Upper lobe of left lung (tissue), 6 donors: ENCODE results near the gene C14orf119. TPM values are rescaled to one million over a fixed set of nuclear protein-coding genes. Genes with fewer than 3 reads are reported as not detected.

ENCODE experiments used
- ATAC-seq, 2 donors: fragments of 200-7000 bp; cut with Tn5 transposase; one replicate each; pipeline ENCODE4 v1.9.1; 2022; ENCODE audit warnings: mild to moderate bottlenecking in 2 of 2, moderate library complexity in 2 of 2; ENCODE audit not compliant: low FRiP score in 2 of 2
- DNase-seq, 2 donors: peaks; one replicate each; pipeline ENCODE4 v3.0.0-alpha.2; 2019 to 2020
- H3K27ac ChIP-seq, 4 donors: fragments of 200-600 bp; sonication (generic); one replicate each; pipeline ENCODE4 v1.5.1; 2016 to 2019
- H3K27me3 ChIP-seq, 4 donors: fragments of 200-600 bp; sonication (generic); one replicate each; pipeline ENCODE4 v1.5.1; 2017 to 2019
- H3K36me3 ChIP-seq, 4 donors: fragments of 200-600 bp; sonication (generic); one replicate each; pipeline ENCODE4 v1.5.1; 2016 to 2019
- H3K4me1 ChIP-seq, 4 donors: fragments of 200-600 bp; sonication (generic); one replicate each; pipeline ENCODE4 v1.5.1; 2018 to 2019
- H3K4me3 ChIP-seq, 4 donors: fragments of 200-600 bp; sonication (generic); one replicate each; pipeline ENCODE4 v1.5.1; 2017 to 2019; ENCODE audit warnings: mild to moderate bottlenecking in 2 of 4, moderate library complexity in 1 of 4
- H3K9me3 ChIP-seq, 4 donors: fragments of 200-600 bp; sonication (generic); one replicate each; pipeline ENCODE4 v1.5.1; 2018 to 2019
- EP300 ChIP-seq, 4 donors: sonication (generic); formaldehyde crosslinking; IDR thresholded peaks; one replicate each; pipeline ENCODE4 v1.5.1; 2017; ENCODE audit warnings: antibody characterized with exemption in 4 of 4, control low read depth in 2 of 4
- POLR2A ChIP-seq, 4 donors: fragments of 450-650 bp; IDR thresholded peaks; one replicate each; pipeline ENCODE4 v1.5.1; 2016 to 2017; ENCODE audit warnings: antibody characterized with exemption in 4 of 4, mild to moderate bottlenecking in 2 of 4
- POLR2AphosphoS5 ChIP-seq, 2 donors: sonication (generic); formaldehyde crosslinking; IDR thresholded peaks; one replicate each; pipeline ENCODE4 v1.5.1; 2017; ENCODE audit warnings: antibody characterized with exemption in 2 of 2
- WGBS, 2 donors: methylation state at CpG; one replicate each; pipeline ENCODE4 v1.1.5; 2017 to 2018; 5-methylcytosine and 5-hydroxymethylcytosine counted together
- total RNA-seq, 6 donors: library from RNA; depleted of rRNA in 4 of 6; stranded (reverse); fragments of >200 nt in 4 of 6; gene quantifications; one replicate each; pipeline versions ENCODE4 v1.1.0 to v1.2.1, GENCODE V29; 2016 to 2021
- TF ChIP-seq, protein P1 (sequence below), 6 experiments: fragments of 450-650 bp in 4 of 6; fragments of 200-600 bp in 2 of 6; sonication (generic) in 2 of 6; IDR thresholded peaks; one replicate each; pipeline ENCODE4 v1.5.1; 2016 to 2019; ENCODE audit warnings: antibody characterized with exemption in 6 of 6
- donor health status: DM: no; HTN: no; CAD: no; lungs with moderate emphysema.
- donor health status: DM: no; HTN: yes; CAD: no; lungs with severe emphysema.

Gene C14orf119
- total RNA-seq, 6 donors from 2014 or later = 4.9 to 52.5 (median 35.7) TPM

DNA sequence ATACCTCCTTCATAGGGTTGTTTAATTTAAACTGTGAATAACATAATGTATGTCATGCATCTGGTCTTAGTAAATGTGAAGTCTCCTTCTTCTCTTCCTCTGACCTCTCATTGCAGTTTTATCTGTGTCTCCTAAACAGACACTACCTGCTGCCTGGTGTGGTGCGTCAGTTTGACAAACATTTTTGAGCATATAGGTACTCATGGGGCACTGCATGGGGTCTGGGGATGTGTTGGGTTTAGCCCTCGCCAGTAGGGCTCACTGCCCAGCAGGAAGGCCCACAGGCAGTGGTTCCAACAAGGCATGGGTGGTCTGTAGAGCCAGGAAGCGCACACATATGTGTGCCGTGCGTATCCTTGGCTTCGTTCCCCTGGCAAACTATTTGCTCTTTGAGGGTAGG lies 26.8 kb downstream of the C14orf119 start:
- Histone ChIP-seq H3K4me3 (no peak overlapping the region), H3K36me3 (peaks cover 0 to 8% (median 2%) of the 10 kb centered on the region in 4 donors), H3K4me1 (peaks cover 5 to 36% (median 13%) of the 10 kb centered on the region in 4 donors), H3K27me3 (no peaks in the 10 kb centered on the region), H3K9me3 (no peaks in the 10 kb centered on the region), H3K27ac (no peak overlapping the region)
- WGBS, 2 donors = 95 to 100% methylated on average over 1 to 6 of the region's 6 CpGs
- TF ChIP-seq, protein P1, sequence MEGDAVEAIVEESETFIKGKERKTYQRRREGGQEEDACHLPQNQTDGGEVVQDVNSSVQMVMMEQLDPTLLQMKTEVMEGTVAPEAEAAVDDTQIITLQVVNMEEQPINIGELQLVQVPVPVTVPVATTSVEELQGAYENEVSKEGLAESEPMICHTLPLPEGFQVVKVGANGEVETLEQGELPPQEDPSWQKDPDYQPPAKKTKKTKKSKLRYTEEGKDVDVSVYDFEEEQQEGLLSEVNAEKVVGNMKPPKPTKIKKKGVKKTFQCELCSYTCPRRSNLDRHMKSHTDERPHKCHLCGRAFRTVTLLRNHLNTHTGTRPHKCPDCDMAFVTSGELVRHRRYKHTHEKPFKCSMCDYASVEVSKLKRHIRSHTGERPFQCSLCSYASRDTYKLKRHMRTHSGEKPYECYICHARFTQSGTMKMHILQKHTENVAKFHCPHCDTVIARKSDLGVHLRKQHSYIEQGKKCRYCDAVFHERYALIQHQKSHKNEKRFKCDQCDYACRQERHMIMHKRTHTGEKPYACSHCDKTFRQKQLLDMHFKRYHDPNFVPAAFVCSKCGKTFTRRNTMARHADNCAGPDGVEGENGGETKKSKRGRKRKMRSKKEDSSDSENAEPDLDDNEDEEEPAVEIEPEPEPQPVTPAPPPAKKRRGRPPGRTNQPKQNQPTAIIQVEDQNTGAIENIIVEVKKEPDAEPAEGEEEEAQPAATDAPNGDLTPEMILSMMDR (IDR thresholded peaks at IDR 0.05) = no peak
- TF ChIP-seq POLR2A (IDR thresholded peaks at IDR 0.05) (no peak), POLR2AphosphoS5 (IDR thresholded peaks at IDR 0.05) (no peak), EP300 (IDR thresholded peaks at IDR 0.05) (no peak)
- DNase-seq = no peak
- no peak for ATAC-seq

DNA sequence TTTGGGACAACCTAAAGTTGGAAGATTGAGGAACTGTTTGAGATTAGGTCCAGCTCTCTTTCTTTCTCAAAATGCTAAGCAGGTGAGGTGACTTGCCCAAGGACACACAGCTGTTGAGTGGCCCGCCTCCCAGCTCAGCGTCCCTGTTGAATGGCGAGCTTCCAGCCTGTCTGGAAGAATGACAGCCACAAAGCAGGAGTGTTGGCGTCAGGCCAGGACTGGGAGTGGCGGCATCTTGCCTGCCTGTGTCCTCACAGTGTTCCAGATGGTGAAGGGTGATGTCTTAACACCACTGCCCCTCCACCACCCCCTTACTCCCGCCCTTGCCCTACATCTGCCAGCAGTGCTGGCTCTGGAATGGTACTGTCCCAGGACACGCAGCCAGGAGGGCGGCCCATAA lies 28.1 kb downstream of the C14orf119 start:
- Histone ChIP-seq H3K4me1 (peaks cover 5 to 35% (median 13%) of the 10 kb centered on the region in 4 donors), H3K9me3 (no peaks in the 10 kb centered on the region), H3K27me3 (no peaks in the 10 kb centered on the region), H3K36me3 (peaks cover 0 to 16% (median 4%) of the 10 kb centered on the region in 4 donors), H3K4me3 (no peak overlapping the region), H3K27ac (no peak overlapping the region)
- TF ChIP-seq EP300 (IDR thresholded peaks at IDR 0.05) = no peak
- no peak for TF ChIP-seq POLR2A (IDR thresholded peaks at IDR 0.05)
- no peak for TF ChIP-seq POLR2AphosphoS5 (IDR thresholded peaks at IDR 0.05)
- TF ChIP-seq, protein P1 (IDR thresholded peaks at IDR 0.05) = no peak
- ATAC-seq (no peak), DNase-seq (peak in 1 of 2 donors; percentile 78)
- 52 to 54% methylated on average over 6 to 8 of the region's 8 CpGs for WGBS, 2 donors

DNA sequence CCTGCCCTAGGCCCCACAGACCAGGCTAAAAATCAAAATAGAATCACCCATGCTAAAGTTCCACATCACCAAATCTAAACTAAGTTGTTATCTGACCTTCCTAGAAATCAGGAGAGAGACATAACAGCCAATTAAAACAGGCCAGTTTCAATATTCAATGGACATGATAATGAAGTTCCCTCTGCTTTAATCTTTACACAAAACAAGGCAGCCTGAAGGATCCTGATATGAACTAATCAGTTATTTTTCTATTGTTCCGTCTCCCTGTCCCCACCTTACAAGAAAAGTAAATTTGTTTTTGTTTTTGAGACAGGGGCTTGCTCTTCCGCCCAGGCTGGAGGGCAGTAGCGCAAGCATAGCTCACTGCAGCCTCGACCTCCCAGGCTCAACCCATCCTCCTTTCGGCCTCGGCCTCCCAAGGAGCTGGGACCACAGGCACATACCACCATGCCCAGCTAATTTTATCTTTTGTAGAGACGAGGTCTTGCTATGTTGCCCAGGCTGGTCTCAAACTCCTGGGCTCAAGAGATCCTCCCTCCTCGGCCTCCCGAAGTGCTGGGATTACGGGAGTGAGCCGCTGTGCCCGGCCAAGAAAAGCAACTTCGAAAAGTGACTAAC lies 29.1 kb downstream of the C14orf119 start:
- H3K4me3 ChIP-seq = no peak overlapping the region
- H3K4me1 ChIP-seq = peaks cover 5 to 25% (median 13%) of the 10 kb centered on the region in 4 donors
- peaks cover 0 to 25% (median 6%) of the 10 kb centered on the region in 4 donors for H3K36me3 ChIP-seq
- ATAC-seq = no peak
- no peaks in the 10 kb centered on the region for H3K9me3 ChIP-seq
- H3K27me3 ChIP-seq = no peaks in the 10 kb centered on the region
- no peak for TF ChIP-seq POLR2A (IDR thresholded peaks at IDR 0.05)
- no peak for TF ChIP-seq EP300 (IDR thresholded peaks at IDR 0.05)
- TF ChIP-seq POLR2AphosphoS5 (IDR thresholded peaks at IDR 0.05) = no peak
- TF ChIP-seq, protein P1 (IDR thresholded peaks at IDR 0.05) = no peak
- WGBS, 2 donors = 92 to 94% methylated on average over 13 of the region's 13 CpGs
- H3K27ac ChIP-seq = no peak overlapping the region
- DNase-seq = no peak

DNA sequence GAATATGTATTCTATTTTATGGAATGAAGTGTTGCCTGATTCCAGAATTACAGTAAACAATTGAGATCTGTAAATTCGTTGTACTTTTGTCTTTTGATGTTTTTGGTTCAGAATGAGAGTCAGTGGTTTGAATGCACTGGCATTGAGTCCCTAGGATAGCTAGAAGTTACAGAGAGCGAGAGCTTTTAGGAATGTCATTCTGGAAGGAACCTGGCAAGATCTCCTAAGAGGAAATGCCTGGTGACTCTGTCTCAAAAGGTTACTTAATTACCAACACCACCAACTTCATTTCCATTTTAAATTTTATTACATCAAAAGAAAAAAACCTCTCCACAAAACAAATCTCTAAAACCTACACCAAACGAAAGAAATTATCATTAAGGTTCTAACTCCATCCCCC lies 29.7 kb downstream of the C14orf119 start:
- Histone ChIP-seq H3K27me3 (no peaks in the 10 kb centered on the region), H3K4me1 (peaks cover 5 to 20% (median 9%) of the 10 kb centered on the region in 4 donors), H3K4me3 (no peak overlapping the region), H3K36me3 (peaks cover 0 to 27% (median 6%) of the 10 kb centered on the region in 4 donors), H3K27ac (no peak overlapping the region), H3K9me3 (no peaks in the 10 kb centered on the region)
- ATAC-seq (no peak), DNase-seq (no peak)
- 41 to 63% methylated on average over 3 of the region's 3 CpGs for WGBS, 2 donors
- TF ChIP-seq EP300 (IDR thresholded peaks at IDR 0.05) = no peak
- TF ChIP-seq POLR2AphosphoS5 (IDR thresholded peaks at IDR 0.05) = no peak

DNA sequence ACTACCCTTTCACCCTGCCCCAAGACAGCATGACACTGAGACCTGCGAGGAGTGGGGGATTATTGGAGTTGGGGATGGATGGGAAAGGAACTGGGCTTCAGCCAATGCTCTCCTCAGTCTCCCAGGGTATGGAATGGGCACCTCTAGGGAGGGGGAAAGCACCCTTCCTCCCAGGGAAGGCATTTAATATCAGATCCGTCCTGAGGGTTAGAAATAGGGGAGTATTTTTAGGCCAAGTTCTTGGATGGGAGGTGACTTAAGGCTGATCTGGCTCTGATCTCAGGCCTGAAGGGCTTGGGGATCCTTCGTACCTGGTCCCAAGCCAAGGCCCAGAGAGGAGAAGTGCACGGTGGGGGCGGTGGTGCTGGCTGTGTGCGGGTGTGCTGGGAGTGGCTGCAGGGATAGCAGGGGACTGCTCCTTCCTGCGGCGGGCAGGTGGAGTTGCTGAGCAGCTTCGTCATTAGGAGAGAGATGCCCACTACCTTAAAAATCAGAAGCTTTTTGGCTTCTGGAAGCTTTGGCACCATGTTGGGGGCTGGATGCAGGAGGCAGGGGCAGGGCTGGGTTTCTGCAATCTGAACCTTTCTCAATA lies 30.7 kb downstream of the C14orf119 start:
- DNase-seq (no peak), ATAC-seq (no peak)
- peaks cover 0 to 27% (median 6%) of the 10 kb centered on the region in 4 donors for H3K36me3 ChIP-seq
- no peak overlapping the region for H3K27ac ChIP-seq
- H3K4me3 ChIP-seq = no peak overlapping the region
- H3K9me3 ChIP-seq = no peaks in the 10 kb centered on the region
- WGBS, 2 donors = 80 to 81% methylated on average over 8 to 9 of the region's 9 CpGs
- no peaks in the 10 kb centered on the region for H3K27me3 ChIP-seq
- TF ChIP-seq POLR2A (IDR thresholded peaks at IDR 0.05) = no peak
- TF ChIP-seq, protein P1 (IDR thresholded peaks at IDR 0.05) = no peak
- TF ChIP-seq POLR2AphosphoS5 (IDR thresholded peaks at IDR 0.05) = no peak
- no peak for TF ChIP-seq EP300 (IDR thresholded peaks at IDR 0.05)
- peaks cover 3 to 10% (median 4%) of the 10 kb centered on the region in 4 donors for H3K4me1 ChIP-seq
